Measurements from ENCODE around the gene LDLRAD3.

LDLRAD3 gene

DNA sequence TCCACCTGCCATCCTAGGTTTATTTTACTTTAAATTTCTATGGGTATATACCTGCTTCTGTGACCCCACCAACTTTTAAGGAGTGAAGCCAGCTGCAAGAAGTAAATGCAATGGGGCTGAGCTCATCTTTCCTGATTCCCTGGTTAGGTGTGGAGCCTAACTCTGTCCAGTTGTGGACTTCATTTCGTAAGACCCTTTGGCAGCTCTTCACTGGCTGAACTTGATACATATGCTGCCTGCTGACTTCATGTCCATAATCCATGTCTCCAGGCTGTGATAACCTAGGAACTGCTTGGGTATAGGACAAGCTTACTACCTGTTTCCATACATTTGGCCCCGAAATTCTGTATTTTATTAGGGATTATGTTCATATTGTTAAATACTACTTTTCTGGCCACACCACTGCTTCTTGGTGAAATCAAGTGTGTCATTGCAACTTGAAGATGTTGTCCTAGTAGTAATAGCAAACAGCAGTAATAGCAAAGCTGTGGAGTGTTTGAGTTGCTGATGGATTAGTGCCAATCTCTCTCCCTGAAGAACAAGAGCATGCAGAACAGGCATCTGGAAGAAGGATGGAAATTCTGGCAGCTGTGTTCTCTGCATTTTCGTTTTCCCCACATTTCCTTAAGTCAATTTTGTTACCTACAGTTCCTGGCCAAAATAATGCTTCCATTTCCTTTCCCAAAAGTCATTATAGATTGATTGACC is 31.2 kb downstream of the LDLRAD3 start:
- no peak for TF ChIP-seq SP1 (IDR thresholded peaks at IDR 0.05)
- no peak for TF ChIP-seq FOXA1 (IDR thresholded peaks at IDR 0.05)
- TF ChIP-seq HDGF (IDR thresholded peaks at IDR 0.05; ENCODE audit: borderline replicate concordance) = no peak
- TF ChIP-seq, protein P1, sequence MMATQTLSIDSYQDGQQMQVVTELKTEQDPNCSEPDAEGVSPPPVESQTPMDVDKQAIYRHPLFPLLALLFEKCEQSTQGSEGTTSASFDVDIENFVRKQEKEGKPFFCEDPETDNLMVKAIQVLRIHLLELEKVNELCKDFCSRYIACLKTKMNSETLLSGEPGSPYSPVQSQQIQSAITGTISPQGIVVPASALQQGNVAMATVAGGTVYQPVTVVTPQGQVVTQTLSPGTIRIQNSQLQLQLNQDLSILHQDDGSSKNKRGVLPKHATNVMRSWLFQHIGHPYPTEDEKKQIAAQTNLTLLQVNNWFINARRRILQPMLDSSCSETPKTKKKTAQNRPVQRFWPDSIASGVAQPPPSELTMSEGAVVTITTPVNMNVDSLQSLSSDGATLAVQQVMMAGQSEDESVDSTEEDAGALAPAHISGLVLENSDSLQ (IDR thresholded peaks at IDR 0.05) = no peak
- no peak for TF ChIP-seq FOXM1 (IDR thresholded peaks at IDR 0.05; ENCODE audit: borderline replicate concordance)
- no peak for TF ChIP-seq ZNF384 (IDR thresholded peaks at IDR 0.05)
- no peak for TF ChIP-seq L3MBTL2 (conservative IDR thresholded peaks at IDR 0.05)
- TF ChIP-seq SUZ12 (IDR thresholded peaks at IDR 0.05) = no peak
- no peak for TF ChIP-seq LEF1 (IDR thresholded peaks at IDR 0.05; ENCODE audit: borderline replicate concordance)
- ChIA-PET CTCF (interaction anchor here (0.6 kb wide), 1 partner anchor 153 kb away, joined by 3 read pairs; no protein-coding TSS in a partner anchor), POLR2A (no interaction called here)
- DNase-seq (ENCODE audit: extremely low spot score) = no peak

DNA sequence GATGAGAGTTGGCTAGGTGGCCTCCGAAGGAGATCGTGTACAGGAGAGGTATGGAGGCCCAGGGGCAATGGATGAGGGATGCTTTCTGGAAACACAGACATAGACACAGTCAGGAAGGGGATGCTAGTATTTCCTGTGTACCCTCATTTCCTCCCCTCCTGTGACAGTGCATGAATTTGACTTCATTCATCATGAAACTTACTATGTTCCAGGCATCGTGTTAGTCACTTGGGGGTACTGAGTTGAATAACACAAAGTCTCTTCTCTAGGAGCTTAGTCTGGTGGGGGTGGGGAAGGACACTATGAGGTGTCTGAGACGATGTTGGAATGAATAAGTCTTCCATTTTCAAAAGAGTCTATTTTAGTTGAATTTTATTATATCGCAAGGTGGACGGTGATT is 32.6 kb downstream of the LDLRAD3 start:
- no peak for DNase-seq (ENCODE audit: extremely low spot score)
- ChIA-PET POLR2A (no interaction called here), CTCF (no interaction called here)
- TF ChIP-seq FOXM1 (IDR thresholded peaks at IDR 0.05; ENCODE audit: borderline replicate concordance) (no peak), ARNT (IDR thresholded peaks at IDR 0.05) (no peak)

DNA sequence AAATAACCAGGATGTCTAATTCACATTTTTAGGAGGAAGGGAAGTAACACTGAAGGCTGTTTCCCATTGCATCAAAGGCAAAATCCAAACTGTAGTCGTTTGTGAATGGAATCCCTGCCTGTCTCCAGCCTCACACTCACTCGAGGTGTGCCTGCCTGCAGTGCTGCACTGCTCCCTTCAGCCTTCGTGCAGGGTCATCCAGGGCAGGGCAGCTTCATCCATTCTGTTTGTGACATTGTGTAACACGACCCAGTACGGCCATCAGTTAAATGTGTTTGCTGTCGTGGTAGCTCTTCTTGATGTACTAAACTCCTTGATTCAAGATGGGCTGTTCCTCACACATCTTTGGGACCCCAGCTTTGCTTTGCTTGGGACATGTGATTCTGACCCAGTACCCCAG is 34.3 kb downstream of the LDLRAD3 start:
- no peak for DNase-seq (ENCODE audit: extremely low spot score)
- CTCF ChIA-PET = interaction anchor here (0.5 to 1.1 kb wide), 2 partner anchors 12 to 17 kb away, joined by 4 to 6 read pairs; no protein-coding TSS in a partner anchor
- TF ChIP-seq BHLHE40 (IDR thresholded peaks at IDR 0.05; ENCODE audit: borderline replicate concordance) (no peak), SP1 (IDR thresholded peaks at IDR 0.05) (no peak), FOXK2 (IDR thresholded peaks at IDR 0.05) (no peak), CTBP1 (IDR thresholded peaks at IDR 0.05; ENCODE audit: borderline replicate concordance) (no peak), LEF1 (IDR thresholded peaks at IDR 0.05; ENCODE audit: borderline replicate concordance) (no peak), TARDBP (IDR thresholded peaks at IDR 0.05) (no peak), L3MBTL2 (conservative IDR thresholded peaks at IDR 0.05) (no peak), FOXA1 (IDR thresholded peaks at IDR 0.05) (no peak), ELF4 (IDR thresholded peaks at IDR 0.05) (no peak), SUZ12 (IDR thresholded peaks at IDR 0.05) (no peak), NFRKB (IDR thresholded peaks at IDR 0.05) (no peak), ZNF384 (IDR thresholded peaks at IDR 0.05) (no peak), ARNT (IDR thresholded peaks at IDR 0.05) (no peak), HDGF (IDR thresholded peaks at IDR 0.05; ENCODE audit: borderline replicate concordance) (no peak), FOXM1 (IDR thresholded peaks at IDR 0.05; ENCODE audit: borderline replicate concordance) (no peak)
- TF ChIP-seq, protein P1 (IDR thresholded peaks at IDR 0.05) = no peak
- POLR2A ChIA-PET = no interaction called here

DNA sequence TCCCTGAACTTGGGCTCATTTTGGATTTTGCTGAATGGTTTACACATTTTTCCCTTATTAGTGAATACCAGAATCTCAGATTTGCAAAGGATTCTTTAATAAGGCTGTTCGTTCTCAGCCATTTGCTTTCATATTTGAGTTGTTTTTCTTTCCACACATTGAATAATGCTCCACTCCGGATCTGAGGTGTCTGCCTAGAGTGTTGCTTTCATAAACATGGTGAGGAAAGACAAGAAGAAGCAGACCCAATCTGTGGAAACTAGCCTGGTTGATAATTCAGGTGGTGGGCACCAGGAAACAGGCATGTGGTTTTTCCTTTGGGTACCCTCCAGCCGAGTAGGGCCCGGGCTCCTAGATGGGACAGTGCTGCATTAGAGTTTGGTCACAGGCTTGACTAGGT is 35.0 kb downstream of the LDLRAD3 start:
- ChIA-PET POLR2A (no interaction called here), CTCF (interaction anchor here (0.6 to 1.1 kb wide), 2 partner anchors 17 to 153 kb away, joined by 3 to 4 read pairs; no protein-coding TSS in a partner anchor)
- TF ChIP-seq TARDBP (IDR thresholded peaks at IDR 0.05) = no peak
- TF ChIP-seq L3MBTL2 (conservative IDR thresholded peaks at IDR 0.05) = no peak
- TF ChIP-seq, protein P1 (IDR thresholded peaks at IDR 0.05) = no peak
- TF ChIP-seq NFRKB (IDR thresholded peaks at IDR 0.05) = no peak
- TF ChIP-seq SUZ12 (IDR thresholded peaks at IDR 0.05) = no peak
- TF ChIP-seq ARNT (IDR thresholded peaks at IDR 0.05) = no peak
- no peak for TF ChIP-seq BHLHE40 (IDR thresholded peaks at IDR 0.05; ENCODE audit: borderline replicate concordance)
- no peak for TF ChIP-seq HDGF (IDR thresholded peaks at IDR 0.05; ENCODE audit: borderline replicate concordance)
- no peak for TF ChIP-seq SP1 (IDR thresholded peaks at IDR 0.05)
- TF ChIP-seq FOXM1 (IDR thresholded peaks at IDR 0.05; ENCODE audit: borderline replicate concordance) = no peak
- no peak for TF ChIP-seq LEF1 (IDR thresholded peaks at IDR 0.05; ENCODE audit: borderline replicate concordance)
- TF ChIP-seq FOXA1 (IDR thresholded peaks at IDR 0.05) = no peak
- no peak for TF ChIP-seq FOXK2 (IDR thresholded peaks at IDR 0.05)
- TF ChIP-seq ELF4 (IDR thresholded peaks at IDR 0.05) = no peak
- no peak for TF ChIP-seq CTBP1 (IDR thresholded peaks at IDR 0.05; ENCODE audit: borderline replicate concordance)
- no peak for DNase-seq (ENCODE audit: extremely low spot score)

DNA sequence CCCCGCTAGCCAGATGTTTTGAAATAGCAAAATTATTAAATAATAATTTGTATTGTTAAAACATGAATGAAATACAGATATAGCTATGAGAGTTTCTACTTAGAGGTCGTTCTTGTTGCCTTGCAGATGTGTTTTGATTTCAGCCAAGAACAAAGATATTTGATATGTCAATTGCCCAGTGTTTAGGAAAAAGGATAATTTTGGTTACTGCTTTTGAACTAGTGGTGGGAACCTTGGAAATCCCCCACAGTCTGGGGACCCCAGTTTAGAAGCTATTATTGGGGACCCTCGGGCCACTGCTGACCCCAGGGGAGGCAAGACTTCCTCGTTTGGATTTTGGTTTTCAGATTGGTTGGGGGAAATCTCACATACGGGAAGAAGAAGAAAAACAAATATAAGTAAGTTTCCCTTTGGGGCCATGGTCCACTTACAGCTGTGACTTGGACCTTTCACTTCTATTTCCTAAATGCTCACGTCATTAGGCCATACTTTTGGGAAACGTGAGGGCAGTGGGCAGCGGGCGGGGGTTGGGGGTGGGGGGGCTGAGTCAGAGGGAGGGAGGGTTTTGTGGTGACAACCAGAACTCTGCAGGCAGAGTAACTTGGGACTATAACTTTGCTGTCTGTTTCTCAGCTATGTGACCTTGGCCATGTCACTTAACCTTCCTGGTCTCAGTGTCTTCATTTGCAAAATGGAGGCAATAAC is 37.0 kb downstream of the LDLRAD3 start:
- ChIA-PET CTCF (no interaction called here), POLR2A (no interaction called here)
- no peak for DNase-seq (ENCODE audit: extremely low spot score)

More for the DNA sequence above, 37.0 kb downstream of the LDLRAD3 start:
- TF ChIP-seq ARNT (IDR thresholded peaks at IDR 0.05) (no peak), SUZ12 (IDR thresholded peaks at IDR 0.05) (no peak), ELF4 (IDR thresholded peaks at IDR 0.05) (no peak), L3MBTL2 (conservative IDR thresholded peaks at IDR 0.05) (no peak), FOXA1 (IDR thresholded peaks at IDR 0.05) (no peak), FOXM1 (IDR thresholded peaks at IDR 0.05; ENCODE audit: borderline replicate concordance) (no peak), SP1 (IDR thresholded peaks at IDR 0.05) (no peak), FOXK2 (IDR thresholded peaks at IDR 0.05) (no peak), LEF1 (IDR thresholded peaks at IDR 0.05; ENCODE audit: borderline replicate concordance) (no peak), TARDBP (IDR thresholded peaks at IDR 0.05) (no peak), BHLHE40 (IDR thresholded peaks at IDR 0.05; ENCODE audit: borderline replicate concordance) (no peak), ZNF384 (IDR thresholded peaks at IDR 0.05) (no peak), HDGF (IDR thresholded peaks at IDR 0.05; ENCODE audit: borderline replicate concordance) (no peak), NFRKB (IDR thresholded peaks at IDR 0.05) (no peak), CTBP1 (IDR thresholded peaks at IDR 0.05; ENCODE audit: borderline replicate concordance) (no peak)
- TF ChIP-seq, protein P1 (IDR thresholded peaks at IDR 0.05) = no peak

Data from HEK293T (cell line).